Tibial nerve (tissue), 3 donors: ENCODE results near the gene MUCL1.

Experiments used
- CTCF ChIP-seq, 5 experiments: fragments of 200-600 bp in 3 of 5; fragments of 450-650 bp in 2 of 5; sonication (generic) in 3 of 5; IDR thresholded peaks; one replicate each; pipeline ENCODE4 v1.5.1; 2016 to 2019; ENCODE audit warnings: antibody characterized with exemption in 5 of 5, mild to moderate bottlenecking in 3 of 5, moderate library complexity in 2 of 5
- POLR2A ChIP-seq, 2 donors: fragments of 450-650 bp; IDR thresholded peaks; one replicate each; pipeline ENCODE4 v1.6.1; 2017; ENCODE audit warnings: antibody characterized with exemption in 2 of 2, mild to moderate bottlenecking in 2 of 2, moderate library complexity in 2 of 2

GRCh38 chr12:54858562-54858961 is 4.2 kb downstream of the MUCL1 start:
- no peak for TF ChIP-seq CTCF (IDR thresholded peaks at IDR 0.05)
- TF ChIP-seq POLR2A (IDR thresholded peaks at IDR 0.05) = no peak
